A549 (cell line): ENCODE measurements around the gene GLT6D1. TPM values are rescaled to one million over a fixed set of nuclear protein-coding genes. Genes with fewer than 3 reads are reported as not detected.
A peak's percentile ranks its signal among the peaks of the same experiment; 100 is the strongest.

Experiments used
- ATAC-seq, 2 experiments: fragments of 200-7000 bp in 1 of 2; fragments of >200 bp in 1 of 2; cut with Nextera tagmentation in 1 of 2; cut with Tn5 transposase in 1 of 2; 3 replicates each; pipeline versions ENCODE4 v1.8.0 to v1.9.1; 2018 to 2020; ENCODE audit warnings: mild to moderate bottlenecking in 1 of 2, moderate library complexity in 1 of 2
- CTCF ChIA-PET: fragments of 300-600 bp; sonication (Branson Sonifier 250); formaldehyde crosslinking; extraction: SDS; loops from one replicate; lab custom pipeline; 2021; ENCODE audit warnings: antibody characterized with exemption, inconsistent platforms; lab: Yijun Ruan, JAX
- POLR2A ChIA-PET: fragments of 350-600 bp; formaldehyde crosslinking; extraction: SDS; loops from one replicate; lab custom pipeline; 2021; ENCODE audit warnings: antibody characterized with exemption, inconsistent platforms; lab: Yijun Ruan, JAX
- DNase-seq, 2 experiments: peaks; one replicate each; pipeline versions ENCODE4 v3.0.0 to v3.0.0-alpha.2; 2011 to 2016; ENCODE audit warnings: low read depth in 1 of 2, low spot score in 1 of 2
- FAIRE-seq: peaks from 2 replicates; lab custom pipeline; 2011; peaks lifted over from hg19 to GRCh38; lab: Jason Lieb, UNC
- H3K27ac ChIP-seq, 2 experiments: fragments of >200 bp; sonication (Bioruptor Twin); formaldehyde crosslinking; 3 replicates each; pipeline ENCODE4 v1.5.1; 2016 to 2017
- H3K4me1 ChIP-seq: fragments of >200 bp; sonication (Bioruptor Twin); formaldehyde crosslinking; 3 replicates; pipeline ENCODE4 v1.6.1; 2016
- H3K4me2 ChIP-seq: fragments of >200 bp; sonication (Bioruptor Twin); formaldehyde crosslinking; 3 replicates; pipeline ENCODE4 v1.6.1; 2016
- H3K4me3 ChIP-seq: fragments of >200 bp; sonication (Bioruptor Twin); formaldehyde crosslinking; 3 replicates; pipeline ENCODE4 v1.5.1; 2016
- H3K9me3 ChIP-seq: fragments of >200 bp; sonication (Bioruptor Twin); formaldehyde crosslinking; 3 replicates; pipeline ENCODE4 v1.6.1; 2016
- CBX2 ChIP-seq: fragments of 200-600 bp; sonication (generic); IDR thresholded peaks from 2 replicates; pipeline ENCODE4 v1.6.1; 2016; ENCODE audit warnings: low read depth, mild to moderate bottlenecking, borderline replicate concordance
- CBX8 ChIP-seq: fragments of 200-600 bp; sonication (generic); IDR thresholded peaks from 2 replicates; pipeline ENCODE4 v1.6.1; 2016
- CHD2 ChIP-seq: fragments of 150-350 bp; IDR thresholded peaks from 2 replicates; pipeline ENCODE4 v1.6.1; 2014; ENCODE audit warnings: low read length; ENCODE audit not compliant: partially characterized antibody
- CHD4 ChIP-seq: fragments of 200-600 bp; sonication (generic); IDR thresholded peaks from 2 replicates; pipeline ENCODE4 v1.6.1; 2016; ENCODE audit warnings: antibody characterized with exemption, mild to moderate bottlenecking, borderline replicate concordance
- GATA3 ChIP-seq: IDR thresholded peaks from 2 replicates; pipeline ENCODE4 v1.6.1; 2012; ENCODE audit warnings: borderline replicate concordance
- MAFK ChIP-seq: fragments of 450-650 bp; IDR thresholded peaks from 2 replicates; pipeline ENCODE4 v1.6.1; 2014; ENCODE audit not compliant: partially characterized antibody
- MAZ ChIP-seq: fragments of 150-350 bp; IDR thresholded peaks from 2 replicates; pipeline ENCODE4 v1.6.1; 2014; ENCODE audit warnings: antibody characterized with exemption, low read depth, low read length, borderline replicate concordance
- NFE2L2 ChIP-seq: fragments of 150-350 bp; conservative IDR thresholded peaks from 2 replicates; pipeline ENCODE4 v1.6.1; 2014; ENCODE audit warnings: low read length
- NPAS2 ChIP-seq: fragments of 250-450 bp; sonication (Bioruptor Pico); IDR thresholded peaks from 2 replicates; pipeline ENCODE4 v1.8.0; 2022; ENCODE audit warnings: mild to moderate bottlenecking, moderate library complexity, borderline replicate concordance
- NR3C1 ChIP-seq: fragments of >200 bp; sonication (Bioruptor Twin); formaldehyde crosslinking; IDR thresholded peaks from 3 replicates; pipeline ENCODE4 v1.6.1; 2017
- RAD21 ChIP-seq, 2 experiments: fragments of >200 bp in 1 of 2; sonication (Bioruptor Twin) in 1 of 2; formaldehyde crosslinking in 1 of 2; IDR thresholded peaks in 1 of 2; conservative IDR thresholded peaks in 1 of 2; 2 replicates in 1 of 2; 3 replicates in 1 of 2; pipeline ENCODE4 v1.6.1; 2012 to 2018; ENCODE audit warnings: inconsistent platforms in 1 of 2
- RARB ChIP-seq: fragments of 250-450 bp; sonication (Bioruptor Pico); IDR thresholded peaks from 2 replicates; pipeline ENCODE4 v1.8.0; 2021; ENCODE audit warnings: mild to moderate bottlenecking, moderate library complexity
- RCOR1 ChIP-seq: fragments of 150-350 bp; IDR thresholded peaks from 2 replicates; pipeline ENCODE4 v1.6.1; 2014; ENCODE audit warnings: antibody characterized with exemption, low read length, low read depth
- SMC3 ChIP-seq: fragments of >200 bp; sonication (Bioruptor Twin); formaldehyde crosslinking; IDR thresholded peaks from 3 replicates; pipeline ENCODE4 v1.6.1; 2018; ENCODE audit warnings: inconsistent platforms
- SREBF2 ChIP-seq: fragments of 450-650 bp; IDR thresholded peaks from 2 replicates; pipeline ENCODE4 v1.6.1; 2014; ENCODE audit warnings: mild to moderate bottlenecking, moderate library complexity
- TFCP2L1 ChIP-seq: fragments of 250-450 bp; sonication (Bioruptor Pico); IDR thresholded peaks from 2 replicates; pipeline ENCODE4 v1.5.0; 2021; ENCODE audit warnings: mild to moderate bottlenecking
- TP53 ChIP-seq: fragments of 250-450 bp; sonication (Bioruptor Pico); IDR thresholded peaks from 2 replicates; pipeline ENCODE4 v1.5.0; 2021; ENCODE audit warnings: mild to moderate bottlenecking, moderate library complexity
- ZFP36 ChIP-seq: fragments of 450-650 bp; IDR thresholded peaks from 2 replicates; pipeline ENCODE4 v1.6.1; 2014; ENCODE audit warnings: borderline replicate concordance; ENCODE audit not compliant: partially characterized antibody
- ZNF302 ChIP-seq: fragments of 250-450 bp; sonication (Bioruptor Pico); IDR thresholded peaks from 2 replicates; pipeline ENCODE4 v1.9.0; 2021; ENCODE audit warnings: inconsistent platforms, mild to moderate bottlenecking, moderate library complexity
- ZSCAN20 ChIP-seq: fragments of 250-450 bp; sonication (Bioruptor Pico); IDR thresholded peaks from 2 replicates; pipeline ENCODE4 v1.8.0; 2022; ENCODE audit warnings: mild to moderate bottlenecking, moderate library complexity
- WGBS: methylation state at CpG from one replicate; pipeline ENCODE4 v1.1.6; 2017; ENCODE audit errors: missing lambda C conversion rate; 5-methylcytosine and 5-hydroxymethylcytosine counted together
- polyA plus RNA-seq, 4 experiments: library from polyadenylated mRNA; depleted of rRNA in 3 of 4; stranded (reverse); fragments of >200 nt; fragmentation: RNase III in 1 of 4; extraction: RNeasy Plus Mini Kit Qiagen cat#74134 plus additional on column Dnase treatment in 1 of 4; gene quantifications; 2 replicates in 3 of 4; 3 replicates in 1 of 4; pipeline ENCODE4 v1.2.3, GENCODE V29; 2011 to 2017
- TF ChIP-seq, protein P1 (sequence below): fragments of >200 bp; sonication (Bioruptor Twin); formaldehyde crosslinking; IDR thresholded peaks from 3 replicates; pipeline ENCODE4 v1.6.1; 2016
- TF ChIP-seq, protein P2 (sequence below): fragments of 250-450 bp; sonication (Bioruptor Pico); IDR thresholded peaks from 2 replicates; pipeline ENCODE4 v1.5.0; 2020; ENCODE audit warnings: low read depth, mild to moderate bottlenecking, moderate library complexity
- TF ChIP-seq, protein P3 (sequence below): fragments of >200 bp; sonication (Bioruptor Twin); formaldehyde crosslinking; IDR thresholded peaks from 3 replicates; pipeline ENCODE4 v1.5.1; 2016
- TF ChIP-seq, protein P4 (sequence below): IDR thresholded peaks from 2 replicates; pipeline ENCODE4 v1.6.1; 2012; ENCODE audit warnings: low read depth, borderline replicate concordance
- TF ChIP-seq, protein P5 (sequence below): fragments of 200-600 bp; sonication (generic); IDR thresholded peaks from 2 replicates; pipeline ENCODE4 v1.6.1; 2016; ENCODE audit warnings: antibody characterized with exemption, mild to moderate bottlenecking, moderate library complexity

GLT6D1 gene
- polyA plus RNA-seq, 2 of the 4 experiments (the other 2 are of a cell fraction), result not detected

DNA sequence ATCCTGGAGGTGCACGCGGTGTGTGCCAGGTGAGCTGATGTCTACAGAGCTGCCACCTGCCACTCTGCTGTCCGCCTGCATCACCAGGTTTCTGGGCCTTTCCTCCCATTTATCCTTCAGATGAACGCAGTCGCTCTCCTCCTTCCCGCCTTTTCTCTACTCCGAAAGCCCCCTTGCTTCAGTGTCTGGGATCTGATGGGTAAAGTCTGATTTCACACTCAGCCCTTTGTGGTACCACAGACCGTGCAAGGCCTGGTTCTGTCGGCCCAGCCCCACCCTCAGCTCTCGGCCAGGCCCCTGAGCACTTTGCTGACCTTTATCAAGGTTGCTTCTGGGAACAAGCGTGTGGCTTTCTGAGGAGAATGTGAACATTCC is 32.5 kb downstream of the GLT6D1 start:
- no peak for DNase-seq
- POLR2A ChIA-PET, result no interaction called here
- no peak overlapping the region for H3K4me3 ChIP-seq
- FAIRE-seq, result no peak
- H3K4me1 ChIP-seq, result no peaks in the 10 kb centered on the region
- CTCF ChIA-PET, result interaction anchor here (0.7 to 5.2 kb wide), 6 partner anchors 8 to 1162 kb away, joined by 3 to 55 read pairs (median 4); a partner anchor contains a TSS
- H3K4me2 ChIP-seq, result no peak overlapping the region
- H3K27ac ChIP-seq, result no peak overlapping the region
- no peak for TF ChIP-seq NFE2L2
- TF ChIP-seq, protein P1, sequence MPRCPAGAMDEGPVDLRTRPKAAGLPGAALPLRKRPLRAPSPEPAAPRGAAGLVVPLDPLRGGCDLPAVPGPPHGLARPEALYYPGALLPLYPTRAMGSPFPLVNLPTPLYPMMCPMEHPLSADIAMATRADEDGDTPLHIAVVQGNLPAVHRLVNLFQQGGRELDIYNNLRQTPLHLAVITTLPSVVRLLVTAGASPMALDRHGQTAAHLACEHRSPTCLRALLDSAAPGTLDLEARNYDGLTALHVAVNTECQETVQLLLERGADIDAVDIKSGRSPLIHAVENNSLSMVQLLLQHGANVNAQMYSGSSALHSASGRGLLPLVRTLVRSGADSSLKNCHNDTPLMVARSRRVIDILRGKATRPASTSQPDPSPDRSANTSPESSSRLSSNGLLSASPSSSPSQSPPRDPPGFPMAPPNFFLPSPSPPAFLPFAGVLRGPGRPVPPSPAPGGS, result no peak
- TF ChIP-seq CHD2, result no peak
- no peak for TF ChIP-seq ZSCAN20 (CRISPR knock-in tag)
- TF ChIP-seq MAZ, result no peak
- TF ChIP-seq, all 56 proteins: peak for 0
- no peaks in the 10 kb centered on the region for H3K9me3 ChIP-seq
- 84% methylated on average over 11 of the region's 11 CpGs for WGBS
- no peak for ATAC-seq

DNA sequence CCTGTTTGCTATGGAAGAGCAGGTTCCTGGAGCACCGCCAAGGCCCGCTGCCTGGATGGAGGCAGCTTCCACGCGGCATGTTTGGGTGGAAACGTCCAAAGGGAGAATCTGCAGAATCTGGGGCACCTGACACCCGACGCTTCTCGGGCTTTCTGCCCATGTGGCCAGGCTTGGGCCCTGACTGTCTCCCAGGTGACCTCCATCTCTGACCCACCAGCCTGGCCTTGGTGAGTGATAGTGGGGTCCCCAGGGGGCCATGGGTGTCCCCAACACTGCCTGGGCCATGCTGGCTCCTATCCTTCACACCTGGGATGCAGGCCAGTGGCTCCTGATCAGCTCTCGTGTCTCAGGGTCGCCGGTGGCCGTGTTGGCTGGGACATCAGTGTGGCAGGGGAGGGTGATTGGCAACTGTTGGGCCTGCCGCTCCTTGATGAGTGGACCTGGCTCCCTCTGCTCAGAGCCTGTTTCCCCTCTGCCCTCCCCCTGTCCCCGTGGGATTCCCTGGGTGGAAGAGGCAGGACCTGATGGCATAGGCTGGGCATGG is 34.0 kb downstream of the GLT6D1 start:
- POLR2A ChIA-PET, result no interaction called here
- 51% methylated on average over 10 of the region's 14 CpGs for WGBS
- no peak for ATAC-seq

DNA sequence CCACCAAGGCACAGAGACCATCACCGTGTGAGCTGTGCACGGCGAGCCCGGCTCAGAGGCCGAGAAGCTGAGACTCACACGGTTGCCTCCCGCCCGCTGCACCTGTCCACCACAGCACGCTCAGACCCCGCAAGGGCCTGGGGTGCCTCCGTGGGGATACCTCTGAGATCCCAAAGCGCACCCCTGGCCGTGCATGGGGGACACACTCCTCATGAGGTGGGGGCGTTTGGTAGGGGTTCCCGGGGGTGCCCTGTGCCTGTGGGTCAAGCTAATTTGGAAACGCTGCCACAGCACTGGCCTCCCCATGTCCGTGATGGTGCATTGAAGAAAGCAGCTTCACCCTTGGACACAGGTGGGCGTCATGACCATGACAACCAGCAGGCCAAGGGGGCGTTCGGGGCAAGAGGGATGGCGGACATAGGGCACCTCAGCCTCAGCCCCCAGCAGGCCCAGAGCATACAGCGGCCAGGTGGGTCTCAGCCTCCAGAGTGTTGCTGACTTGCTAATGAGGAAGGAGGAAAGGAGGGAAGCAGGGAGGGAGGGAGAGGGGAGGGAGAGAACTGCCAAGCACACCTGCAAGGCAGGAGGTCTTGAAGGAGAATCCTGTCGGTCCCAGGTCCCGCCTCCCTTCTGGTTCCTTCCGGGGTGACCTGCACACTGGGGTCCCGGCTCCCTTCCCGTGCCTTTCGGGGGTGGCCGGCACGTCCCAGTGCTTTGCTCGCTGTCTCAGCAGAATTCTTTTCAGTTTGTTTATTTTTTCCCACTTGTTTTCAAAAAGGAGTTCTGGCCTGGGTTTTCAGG is 34.7 kb downstream of the GLT6D1 start:
- Histone ChIP-seq H3K4me3 (no peak overlapping the region), H3K9me3 (no peaks in the 10 kb centered on the region), H3K27ac (no peak overlapping the region), H3K4me1 (no peaks in the 10 kb centered on the region), H3K4me2 (no peak overlapping the region)
- no peak for FAIRE-seq
- ATAC-seq, result peak in 1 of 2 experiments; percentile 41; a peak in 3 of 6 replicates
- ChIA-PET CTCF (interaction anchor here (0.5 to 5.2 kb wide), 16 partner anchors 9 to 537 kb away, joined by 3 to 55 read pairs (median 4); a partner anchor contains a TSS), POLR2A (no interaction called here)
- DNase-seq, result no peak
- 57% methylated on average over 15 of the region's 31 CpGs for WGBS
- TF ChIP-seq, protein P2, sequence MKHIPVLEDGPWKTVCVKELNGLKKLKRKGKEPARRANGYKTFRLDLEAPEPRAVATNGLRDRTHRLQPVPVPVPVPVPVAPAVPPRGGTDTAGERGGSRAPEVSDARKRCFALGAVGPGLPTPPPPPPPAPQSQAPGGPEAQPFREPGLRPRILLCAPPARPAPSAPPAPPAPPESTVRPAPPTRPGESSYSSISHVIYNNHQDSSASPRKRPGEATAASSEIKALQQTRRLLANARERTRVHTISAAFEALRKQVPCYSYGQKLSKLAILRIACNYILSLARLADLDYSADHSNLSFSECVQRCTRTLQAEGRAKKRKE (CRISPR knock-in tag), result no peak
- TF ChIP-seq TP53 (CRISPR knock-in tag), result no peak
- TF ChIP-seq RCOR1, result no peak
- TF ChIP-seq, protein P3, sequence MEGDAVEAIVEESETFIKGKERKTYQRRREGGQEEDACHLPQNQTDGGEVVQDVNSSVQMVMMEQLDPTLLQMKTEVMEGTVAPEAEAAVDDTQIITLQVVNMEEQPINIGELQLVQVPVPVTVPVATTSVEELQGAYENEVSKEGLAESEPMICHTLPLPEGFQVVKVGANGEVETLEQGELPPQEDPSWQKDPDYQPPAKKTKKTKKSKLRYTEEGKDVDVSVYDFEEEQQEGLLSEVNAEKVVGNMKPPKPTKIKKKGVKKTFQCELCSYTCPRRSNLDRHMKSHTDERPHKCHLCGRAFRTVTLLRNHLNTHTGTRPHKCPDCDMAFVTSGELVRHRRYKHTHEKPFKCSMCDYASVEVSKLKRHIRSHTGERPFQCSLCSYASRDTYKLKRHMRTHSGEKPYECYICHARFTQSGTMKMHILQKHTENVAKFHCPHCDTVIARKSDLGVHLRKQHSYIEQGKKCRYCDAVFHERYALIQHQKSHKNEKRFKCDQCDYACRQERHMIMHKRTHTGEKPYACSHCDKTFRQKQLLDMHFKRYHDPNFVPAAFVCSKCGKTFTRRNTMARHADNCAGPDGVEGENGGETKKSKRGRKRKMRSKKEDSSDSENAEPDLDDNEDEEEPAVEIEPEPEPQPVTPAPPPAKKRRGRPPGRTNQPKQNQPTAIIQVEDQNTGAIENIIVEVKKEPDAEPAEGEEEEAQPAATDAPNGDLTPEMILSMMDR, result no peak
- TF ChIP-seq CHD2, result no peak
- TF ChIP-seq, protein P4, sequence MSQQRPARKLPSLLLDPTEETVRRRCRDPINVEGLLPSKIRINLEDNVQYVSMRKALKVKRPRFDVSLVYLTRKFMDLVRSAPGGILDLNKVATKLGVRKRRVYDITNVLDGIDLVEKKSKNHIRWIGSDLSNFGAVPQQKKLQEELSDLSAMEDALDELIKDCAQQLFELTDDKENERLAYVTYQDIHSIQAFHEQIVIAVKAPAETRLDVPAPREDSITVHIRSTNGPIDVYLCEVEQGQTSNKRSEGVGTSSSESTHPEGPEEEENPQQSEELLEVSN, result no peak
- no peak for TF ChIP-seq TFCP2L1 (CRISPR knock-in tag)
- no peak for TF ChIP-seq ZNF302 (CRISPR knock-in tag)
- no peak for TF ChIP-seq NPAS2 (CRISPR knock-in tag)
- no peak for TF ChIP-seq CHD4
- TF ChIP-seq SREBF2, result no peak
- no peak for TF ChIP-seq CBX8
- no peak for TF ChIP-seq RARB (CRISPR knock-in tag)
- TF ChIP-seq SMC3, result no peak
- TF ChIP-seq RAD21 (conservative IDR thresholded peaks at IDR 0.05 in 1 of 2, IDR thresholded peaks at IDR 0.05 in 1 of 2), result no peak
- TF ChIP-seq, protein P5, sequence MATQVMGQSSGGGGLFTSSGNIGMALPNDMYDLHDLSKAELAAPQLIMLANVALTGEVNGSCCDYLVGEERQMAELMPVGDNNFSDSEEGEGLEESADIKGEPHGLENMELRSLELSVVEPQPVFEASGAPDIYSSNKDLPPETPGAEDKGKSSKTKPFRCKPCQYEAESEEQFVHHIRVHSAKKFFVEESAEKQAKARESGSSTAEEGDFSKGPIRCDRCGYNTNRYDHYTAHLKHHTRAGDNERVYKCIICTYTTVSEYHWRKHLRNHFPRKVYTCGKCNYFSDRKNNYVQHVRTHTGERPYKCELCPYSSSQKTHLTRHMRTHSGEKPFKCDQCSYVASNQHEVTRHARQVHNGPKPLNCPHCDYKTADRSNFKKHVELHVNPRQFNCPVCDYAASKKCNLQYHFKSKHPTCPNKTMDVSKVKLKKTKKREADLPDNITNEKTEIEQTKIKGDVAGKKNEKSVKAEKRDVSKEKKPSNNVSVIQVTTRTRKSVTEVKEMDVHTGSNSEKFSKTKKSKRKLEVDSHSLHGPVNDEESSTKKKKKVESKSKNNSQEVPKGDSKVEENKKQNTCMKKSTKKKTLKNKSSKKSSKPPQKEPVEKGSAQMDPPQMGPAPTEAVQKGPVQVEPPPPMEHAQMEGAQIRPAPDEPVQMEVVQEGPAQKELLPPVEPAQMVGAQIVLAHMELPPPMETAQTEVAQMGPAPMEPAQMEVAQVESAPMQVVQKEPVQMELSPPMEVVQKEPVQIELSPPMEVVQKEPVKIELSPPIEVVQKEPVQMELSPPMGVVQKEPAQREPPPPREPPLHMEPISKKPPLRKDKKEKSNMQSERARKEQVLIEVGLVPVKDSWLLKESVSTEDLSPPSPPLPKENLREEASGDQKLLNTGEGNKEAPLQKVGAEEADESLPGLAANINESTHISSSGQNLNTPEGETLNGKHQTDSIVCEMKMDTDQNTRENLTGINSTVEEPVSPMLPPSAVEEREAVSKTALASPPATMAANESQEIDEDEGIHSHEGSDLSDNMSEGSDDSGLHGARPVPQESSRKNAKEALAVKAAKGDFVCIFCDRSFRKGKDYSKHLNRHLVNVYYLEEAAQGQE, result no peak
- no peak for TF ChIP-seq ZFP36
- TF ChIP-seq MAFK, result no peak

More for the DNA sequence above, 34.0 kb downstream of the GLT6D1 start:
- TF ChIP-seq GATA3, result no peak
- no peak for TF ChIP-seq TP53 (CRISPR knock-in tag)
- no peak for TF ChIP-seq CBX2
- no peak for TF ChIP-seq MAFK
- no peak for TF ChIP-seq NR3C1
- TF ChIP-seq, all 56 proteins: peak for 0
- Histone ChIP-seq H3K4me3 (no peak overlapping the region), H3K9me3 (no peaks in the 10 kb centered on the region), H3K4me2 (no peak overlapping the region), H3K4me1 (no peaks in the 10 kb centered on the region), H3K27ac (no peak overlapping the region)
- CTCF ChIA-PET, result interaction anchor here (0.5 to 5.2 kb wide), 11 partner anchors 10 to 518 kb away, joined by 3 to 55 read pairs (median 4); a partner anchor contains a TSS
- FAIRE-seq (no peak), DNase-seq (no peak)
